ENCODE data around the gene MINPP1. TPM values are rescaled to one million over a fixed set of nuclear protein-coding genes. Genes with fewer than 3 reads are reported as not detected.
"Not testable (repeated sequence)": the region's sequence is repeated elsewhere in the genome, so short reads cannot be mapped to it uniquely, and the experiment has no call there.

The MINPP1 gene
- total RNA-seq (24.0 and 30.0 TPM in 2 replicates), polyA plus RNA-seq (21.7 and 27.0 TPM in 2 replicates)

- Histone ChIP-seq H3K36me3 (peaks cover 6% of the 10 kb centered on the region), H3K9me3 (ENCODE audit: low read depth) (no peaks in the 10 kb centered on the region), H3K4me3 (peak within 1 kb of the TSS; percentile 78), H3K27ac (peak within 1 kb of the TSS; percentile 46), H3K4me1 (ENCODE audit: low read depth) (peaks cover 17% of the 10 kb centered on the region), H3K27me3 (peaks cover 7% of the 10 kb centered on the region)
- peak; percentile 88 to 93 for DNase-seq (ENCODE audit: low read depth in 1 of 2, low spot score in 1 of 2)
- no peak for TF ChIP-seq CTCF (IDR thresholded peaks at IDR 0.05; ENCODE audit: low read depth, low read length)
Measured at GRCh38 chr10:87504640-87505365, at the start of gene MINPP1. Gene MINPP1 (plus strand): TSS chr10:87504893. CDS start chr10:87504916, 23 bp downstream.

- not testable (repeated sequence) for H3K4me3 ChIP-seq; H3K9me3 ChIP-seq (ENCODE audit: low read depth); H3K4me1 ChIP-seq (ENCODE audit: low read depth); H3K36me3 ChIP-seq; DNase-seq (ENCODE audit: low read depth in 1 of 2, low spot score in 1 of 2); H3K27me3 ChIP-seq; H3K27ac ChIP-seq
Measured at GRCh38 chr10:87456586-87457220, 48.0 kb upstream of the MINPP1 start.

- not testable (repeated sequence) for H3K4me1 ChIP-seq (ENCODE audit: low read depth); H3K4me3 ChIP-seq; H3K27me3 ChIP-seq; H3K27ac ChIP-seq; H3K36me3 ChIP-seq; DNase-seq (ENCODE audit: low read depth in 1 of 2, low spot score in 1 of 2); H3K9me3 ChIP-seq (ENCODE audit: low read depth)
Measured at GRCh38 chr10:87461751-87462150, 42.9 kb upstream of the MINPP1 start.

- DNase-seq (ENCODE audit: low read depth in 1 of 2, low spot score in 1 of 2); H3K36me3 ChIP-seq; H3K4me3 ChIP-seq; H3K27me3 ChIP-seq; H3K4me1 ChIP-seq (ENCODE audit: low read depth); H3K27ac ChIP-seq; H3K9me3 ChIP-seq (ENCODE audit: low read depth): not testable (repeated sequence)
Measured at GRCh38 chr10:87466849-87467248, 37.8 kb upstream of the MINPP1 start.

- H3K4me1 ChIP-seq (ENCODE audit: low read depth); H3K27ac ChIP-seq; DNase-seq (ENCODE audit: low read depth in 1 of 2, low spot score in 1 of 2); H3K9me3 ChIP-seq (ENCODE audit: low read depth); H3K36me3 ChIP-seq; H3K4me3 ChIP-seq; H3K27me3 ChIP-seq: not testable (repeated sequence)
Measured at GRCh38 chr10:87488733-87489132, 16.0 kb upstream of the MINPP1 start.

GRCh38 chr10:87490285-87490684 is 14.4 kb upstream of the MINPP1 start:
- H3K4me3 ChIP-seq; H3K9me3 ChIP-seq (ENCODE audit: low read depth); DNase-seq (ENCODE audit: low read depth in 1 of 2, low spot score in 1 of 2); H3K27me3 ChIP-seq; H3K4me1 ChIP-seq (ENCODE audit: low read depth); H3K27ac ChIP-seq; H3K36me3 ChIP-seq: not testable (repeated sequence)

GRCh38 chr10:87492450-87492849 is 12.2 kb upstream of the MINPP1 start:
- not testable (repeated sequence) for H3K4me3 ChIP-seq; H3K4me1 ChIP-seq (ENCODE audit: low read depth); DNase-seq (ENCODE audit: low read depth in 1 of 2, low spot score in 1 of 2); H3K36me3 ChIP-seq; H3K27ac ChIP-seq; H3K27me3 ChIP-seq; H3K9me3 ChIP-seq (ENCODE audit: low read depth)

- not testable (repeated sequence) for H3K4me1 ChIP-seq (ENCODE audit: low read depth); H3K27ac ChIP-seq; H3K36me3 ChIP-seq; H3K9me3 ChIP-seq (ENCODE audit: low read depth); DNase-seq (ENCODE audit: low read depth in 1 of 2, low spot score in 1 of 2); H3K27me3 ChIP-seq; H3K4me3 ChIP-seq
Measured at GRCh38 chr10:87495446-87495845, 9.2 kb upstream of the MINPP1 start.

GRCh38 chr10:87497386-87497785 is 7.3 kb upstream of the MINPP1 start:
- H3K9me3 ChIP-seq (ENCODE audit: low read depth); H3K27ac ChIP-seq; H3K27me3 ChIP-seq; H3K4me1 ChIP-seq (ENCODE audit: low read depth); DNase-seq (ENCODE audit: low read depth in 1 of 2, low spot score in 1 of 2); H3K4me3 ChIP-seq; H3K36me3 ChIP-seq: not testable (repeated sequence)

- not testable (repeated sequence) for H3K4me1 ChIP-seq (ENCODE audit: low read depth)
Measured at GRCh38 chr10:87498106-87498789, 6.4 kb upstream of the MINPP1 start.

More at GRCh38 chr10:87498106-87498789, 6.4 kb upstream of the MINPP1 start:
- H3K27me3 ChIP-seq; H3K27ac ChIP-seq; H3K4me3 ChIP-seq; H3K36me3 ChIP-seq; H3K9me3 ChIP-seq (ENCODE audit: low read depth); DNase-seq (ENCODE audit: low read depth in 1 of 2, low spot score in 1 of 2): not testable (repeated sequence)

Data from cardiac muscle cell (in vitro differentiated cells and primary cell).